ENCODE data around the gene SPATA31C1. TPM values are rescaled to one million over a fixed set of nuclear protein-coding genes. Genes with fewer than 3 reads are reported as not detected.

Gene SPATA31C1
- total RNA-seq, 1 experiment from 2014 or later = 0.15 TPM

DNA sequence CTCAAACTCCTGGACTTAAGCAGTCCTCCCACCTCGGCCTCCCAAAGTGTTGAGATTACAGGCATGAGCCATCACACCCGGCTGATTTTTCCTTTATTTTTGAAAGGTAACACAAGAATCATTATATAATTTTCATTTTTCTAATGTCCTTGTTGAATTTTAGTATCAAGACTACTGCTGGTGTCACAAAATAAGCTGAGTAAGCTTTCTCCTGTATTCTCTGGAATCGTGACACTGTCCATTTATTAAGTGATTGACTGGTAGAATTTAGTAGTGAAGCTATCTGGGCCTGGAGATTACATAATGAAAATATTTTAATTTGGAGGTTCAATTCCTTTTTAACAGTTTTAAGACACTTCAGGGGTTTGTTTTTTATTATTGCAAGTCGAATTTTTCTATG lies 47.1 kb downstream of the SPATA31C1 start:
- no peak overlapping the region for H3K14ac ChIP-seq (ENCODE audit: insufficient read depth, low read length)
- whole genome bisulfite sequencing (ENCODE audit: extremely low coverage, insufficient read length, low lambda C conversion rate) = no CpG with 5 or more reads among the region's 4 CpGs
- H3K9me3 ChIP-seq (ENCODE audit: control insufficient read depth, low read depth, low read length) = no peaks in the 10 kb centered on the region

More for the DNA sequence above, 47.1 kb downstream of the SPATA31C1 start:
- no peak overlapping the region for H4K5ac ChIP-seq (ENCODE audit: insufficient read length, low read depth, low read length)
- no peak overlapping the region for H3K9ac ChIP-seq (ENCODE audit: extremely low read depth, insufficient read length, low read length)
- Mint-ChIP-seq H3K9me3 (peaks cover 3 to 4% of the 10 kb centered on the region in 2 experiments), H3K4me3 (no peak overlapping the region), H3K36me3 (ENCODE audit: insufficient read depth in 1 of 3, low read depth in 3 of 3) (peaks cover 0 to 9% (median 3%) of the 10 kb centered on the region in 3 experiments; a peak in 4 of 7 replicates), H3K4me1 (no peaks in the 10 kb centered on the region), H3K27ac (no peak overlapping the region), H3K27me3 (ENCODE audit: low read depth) (no peaks in the 10 kb centered on the region; the same call in none of the 2 replicates)
- H2BK12ac ChIP-seq (ENCODE audit: insufficient read length, low read depth, low read length) = no peak overlapping the region
- no peak overlapping the region for H3T11ph ChIP-seq (ENCODE audit: low read length)
- no peak overlapping the region for H4K8ac ChIP-seq (replicated peaks; ENCODE audit: insufficient read length, low read depth, low read length)
- no peaks in the 10 kb centered on the region for H4K20me1 ChIP-seq (ENCODE audit: control insufficient read depth, insufficient read depth, insufficient read length)
- no peaks in the 10 kb centered on the region for H3K79me2 ChIP-seq (ENCODE audit: insufficient read depth, low read length)
- no peak overlapping the region for H3K4ac ChIP-seq (ENCODE audit: low read depth, low read length)
- no peaks in the 10 kb centered on the region for H3K23me2 ChIP-seq (ENCODE audit: insufficient read length, low read depth, low read length, poor library complexity, severe bottlenecking)
- no peak overlapping the region for H3K27ac ChIP-seq (ENCODE audit: insufficient read length, low read depth, low read length)
- no peaks in the 10 kb centered on the region for H3K27me3 ChIP-seq (ENCODE audit: insufficient read depth, low read length)
- no peak overlapping the region for H2AK5ac ChIP-seq (ENCODE audit: insufficient read length, low read length)
- H3K79me1 ChIP-seq (ENCODE audit: insufficient read depth, low read depth, low read length, poor library complexity, severe bottlenecking) = no peaks in the 10 kb centered on the region
- H2AFZ ChIP-seq (ENCODE audit: low read length) = no peak overlapping the region
- H2BK15ac ChIP-seq (ENCODE audit: low read depth, low read length) = no peak overlapping the region
- H4K91ac ChIP-seq (ENCODE audit: insufficient read length, low read depth, low read length) = no peak overlapping the region
- no peak for TF ChIP-seq CTCF (conservative IDR thresholded peaks at IDR 0.05)
- no peaks in the 10 kb centered on the region for H3K4me1 ChIP-seq (ENCODE audit: insufficient read depth, low read length)
- no peak overlapping the region for H3K18ac ChIP-seq (ENCODE audit: insufficient read length, low read depth, low read length)
- no peak overlapping the region for H3K4me2 ChIP-seq (ENCODE audit: insufficient read depth, insufficient read length, low read length)
- no peak for DNase-seq
- H2BK5ac ChIP-seq (ENCODE audit: insufficient read length, low read length) = no peak overlapping the region
- H2BK20ac ChIP-seq (ENCODE audit: low read depth, low read length, poor library complexity, severe bottlenecking) = no peak overlapping the region
- no peak overlapping the region for H3K23ac ChIP-seq (ENCODE audit: insufficient read length, low read depth, low read length)
- no peak overlapping the region for H2BK120ac ChIP-seq (ENCODE audit: low read depth, low read length, poor library complexity, severe bottlenecking)
- no peak overlapping the region for H3K56ac ChIP-seq (ENCODE audit: insufficient read length, low read depth, low read length)

Data from H9 (cell line).